ENCODE data around the gene FAM107B.

Gene FAM107B

GRCh38 chr10:14617852-14618251, 156.8 kb downstream of the FAM107B start:
- no peak for DNase-seq

GRCh38 chr10:14616955-14617730, 157.6 kb downstream of the FAM107B start:
- DNase-seq: no peak

- no peak for DNase-seq
Observed at GRCh38 chr10:14616465-14616864, 158.2 kb downstream of the FAM107B start.

- DNase-seq: no peak
Observed at GRCh38 chr10:14613588-14613920, 161.1 kb downstream of the FAM107B start.

GRCh38 chr10:14612873-14613587, 161.7 kb downstream of the FAM107B start:
- DNase-seq: no peak

GRCh38 chr10:14611968-14612693, 162.6 kb downstream of the FAM107B start:
- no peak for DNase-seq

GRCh38 chr10:14609178-14609577, 165.5 kb downstream of the FAM107B start:
- DNase-seq: no peak

- no peak for DNase-seq
Observed at GRCh38 chr10:14608381-14609001, 166.2 kb downstream of the FAM107B start.

DNA sequence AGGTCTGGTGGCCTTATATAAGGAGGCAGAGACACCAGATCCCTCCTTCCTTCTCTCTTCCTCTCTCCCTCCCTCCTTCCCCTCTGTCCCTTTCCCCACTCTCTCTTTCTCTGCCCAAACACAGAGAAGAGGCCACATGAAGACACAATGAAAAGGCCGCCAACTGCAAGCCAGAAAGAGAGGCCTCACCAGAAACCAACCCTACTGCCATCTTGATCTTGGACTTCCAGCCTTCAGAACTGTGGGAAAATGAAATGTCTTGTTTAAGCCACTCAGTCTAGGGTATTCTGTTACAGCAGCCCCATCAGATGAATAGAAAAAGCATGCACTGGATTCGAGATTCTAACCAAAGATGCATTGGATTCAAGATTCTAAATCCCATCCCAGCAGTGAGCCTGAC, 168.1 kb downstream of the FAM107B start:
- no peak for DNase-seq

GRCh38 chr10:14605231-14605925, 169.3 kb downstream of the FAM107B start:
- DNase-seq: no peak

- DNase-seq: peak; percentile 71
Observed at GRCh38 chr10:14604181-14605142, 170.2 kb downstream of the FAM107B start.

DNA sequence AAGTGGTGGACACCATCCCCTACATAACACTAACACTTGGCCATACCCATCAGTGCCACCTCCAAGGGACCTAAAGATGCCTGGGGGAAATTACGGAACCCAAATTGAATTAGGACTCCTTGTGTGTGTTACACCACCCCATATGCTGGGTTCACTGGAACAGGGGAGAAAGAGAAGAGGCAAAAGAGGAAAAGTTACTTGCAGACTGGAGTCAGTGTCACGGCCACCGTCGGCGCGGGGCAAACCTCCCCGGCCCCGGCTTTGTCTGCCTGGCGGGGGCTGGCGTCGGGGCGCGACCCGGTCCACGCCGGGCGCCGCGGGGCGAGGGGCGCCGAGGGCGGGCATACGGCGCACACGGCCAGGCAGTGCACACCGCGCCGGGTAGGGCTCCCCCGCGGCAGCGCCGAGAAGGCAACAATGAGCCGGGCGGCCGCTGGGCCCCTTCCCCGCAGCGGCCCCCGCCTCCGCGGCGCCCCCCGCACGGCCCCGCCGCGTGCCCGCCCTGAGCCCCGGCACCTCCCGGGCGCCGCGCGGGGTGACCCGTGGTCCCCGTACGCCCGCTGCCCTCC, 171.1 kb downstream of the FAM107B start:
- no peak for DNase-seq

DNA sequence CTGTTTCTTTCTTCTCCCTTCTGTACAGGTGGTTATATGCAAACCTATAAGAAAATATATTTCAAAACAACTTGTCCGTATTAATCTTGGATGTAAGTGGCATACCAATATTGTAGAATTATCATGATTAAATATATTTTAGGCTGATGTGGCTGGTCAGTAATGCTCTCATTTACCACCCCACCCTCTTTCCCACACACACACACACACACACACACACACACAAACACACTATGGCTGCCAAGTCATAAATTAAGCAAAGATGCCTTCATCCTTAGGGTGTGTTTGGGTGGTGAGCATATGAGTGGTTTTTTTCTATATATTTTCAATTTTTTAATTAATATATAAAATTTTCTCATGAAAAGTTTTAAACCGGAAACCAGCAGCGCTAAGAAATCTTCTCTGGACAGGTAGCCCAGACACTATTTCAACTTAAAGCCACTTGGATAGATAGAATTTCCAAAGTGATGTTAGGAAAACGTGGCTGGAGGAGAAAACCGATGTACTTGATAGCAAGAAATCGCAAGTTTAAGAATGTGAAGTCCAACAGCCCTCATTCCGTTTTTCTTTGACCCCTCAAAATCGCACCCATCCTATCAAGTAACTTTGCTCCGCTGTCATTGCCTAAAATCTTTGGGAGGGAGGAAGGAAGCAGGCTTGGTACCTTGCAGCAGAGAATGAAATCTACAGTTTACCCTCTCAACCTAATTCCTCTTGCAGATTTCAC, 171.7 kb downstream of the FAM107B start:
- DNase-seq: no peak

- no peak for DNase-seq
Observed at GRCh38 chr10:14601872-14602725, 172.6 kb downstream of the FAM107B start.

- DNase-seq: no peak
Observed at GRCh38 chr10:14601326-14601725, 173.4 kb downstream of the FAM107B start.

GRCh38 chr10:14600065-14600464, 174.6 kb downstream of the FAM107B start:
- no peak for DNase-seq

DNA sequence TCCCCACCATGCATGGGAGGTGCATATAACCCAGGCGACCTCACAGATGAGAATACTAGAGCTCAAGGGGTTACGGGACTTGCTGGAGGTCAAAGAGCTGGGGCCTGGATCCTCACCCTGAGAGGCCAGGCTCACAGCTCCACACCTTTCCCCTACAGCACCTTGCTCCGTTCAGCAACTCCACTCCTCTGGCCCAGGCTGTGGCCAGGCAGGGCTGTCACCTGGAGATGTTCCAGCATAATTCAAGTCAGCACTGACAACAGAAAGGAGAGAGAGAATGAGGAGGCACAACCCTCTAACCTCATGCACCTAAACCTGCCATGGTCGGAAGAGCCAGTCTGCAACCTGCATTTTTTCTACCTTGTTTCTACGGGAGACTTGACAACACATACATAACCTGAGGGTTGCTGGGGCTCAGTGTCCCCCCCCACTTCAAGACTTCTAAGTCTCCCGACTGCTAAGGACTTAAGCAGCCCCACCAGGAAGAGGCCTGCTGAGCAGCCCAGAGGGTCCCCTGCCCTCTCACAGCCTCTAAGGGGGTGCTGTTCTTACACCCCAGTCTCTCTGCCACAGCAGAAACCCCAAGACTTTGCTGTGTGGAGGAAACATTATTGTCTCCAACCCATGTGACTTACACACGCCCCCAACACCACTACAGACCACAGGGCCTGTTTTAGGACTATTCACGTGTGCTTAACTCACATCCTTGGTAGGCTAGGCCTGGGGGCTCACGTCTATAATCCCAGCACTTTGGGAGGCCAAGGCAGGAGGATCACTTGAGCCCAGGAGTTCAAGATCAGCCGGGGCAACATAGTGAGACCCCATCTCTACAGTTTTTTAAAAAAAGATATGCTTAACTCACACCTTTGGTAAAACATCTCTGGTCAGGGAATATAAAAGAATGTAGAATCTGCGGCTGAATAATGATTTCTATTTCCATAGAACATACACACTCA, 175.6 kb downstream of the FAM107B start:
- no peak for DNase-seq

DNA sequence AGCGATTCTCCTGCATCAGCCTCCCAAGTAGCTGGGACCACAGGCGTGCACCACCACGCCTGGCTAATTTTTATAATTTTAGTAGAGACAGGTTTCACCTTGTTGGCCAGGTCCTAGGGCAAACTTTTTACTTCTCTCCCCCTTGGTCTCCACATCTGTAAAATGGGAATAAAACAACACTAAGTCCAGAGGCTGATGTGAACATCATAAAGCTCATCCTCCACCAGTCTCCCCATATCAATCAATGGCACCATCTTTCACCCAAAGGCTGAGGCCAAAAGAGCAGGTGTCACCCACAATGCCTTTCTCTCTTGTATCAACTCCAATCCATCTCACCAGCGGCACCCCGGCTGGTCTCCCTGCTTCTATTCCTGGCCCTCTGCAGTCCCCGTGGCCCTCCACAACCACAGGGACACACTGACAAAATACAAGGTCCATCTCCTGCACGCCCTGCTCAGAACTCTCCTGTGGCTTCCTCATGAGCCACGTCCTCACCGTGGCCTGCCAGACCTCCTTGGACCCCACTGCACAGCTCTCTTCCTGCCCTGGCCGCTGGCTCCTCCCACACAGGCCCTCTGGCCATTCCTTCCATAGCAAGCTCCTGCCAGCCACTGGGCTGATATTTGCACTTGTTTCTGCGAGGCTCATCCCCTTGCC, 179.0 kb downstream of the FAM107B start:
- no peak for DNase-seq

Data from stimulated activated CD4-positive, alpha-beta T cell treated with anti-CD3 and anti-CD28 coated beads, Interleukin-12 subunit alpha, Interleukin-12 subunit beta, amount 100 ng/mL, for 4 hours (primary cell).